Astrocyte (in vitro differentiated cells and primary cell): Measurements from ENCODE around the gene POLR2E. TPM values are rescaled to one million over a fixed set of nuclear protein-coding genes. Genes with fewer than 3 reads are reported as not detected.

Source experiments
- DNase-seq: peaks from one replicate; pipeline ENCODE4 v3.0.0-alpha.2; 2010; ENCODE audit warnings: low read depth
- FAIRE-seq: peaks from 2 replicates; lab custom pipeline; 2011; peaks lifted over from hg19 to GRCh38; lab: Jason Lieb, UNC
- H2AFZ ChIP-seq: 2 replicates; pipeline ENCODE4 v1.6.0; 2012; ENCODE audit warnings: low read depth, low read length, inconsistent platforms
- H3K27ac ChIP-seq: 2 replicates; pipeline ENCODE4 v1.5.1; 2011; ENCODE audit warnings: low read depth, low read length, inconsistent platforms
- H3K27me3 ChIP-seq: 2 replicates; pipeline ENCODE4 v1.6.0; 2011; ENCODE audit warnings: low read length, inconsistent platforms; ENCODE audit not compliant: insufficient read depth
- H3K36me3 ChIP-seq: 2 replicates; pipeline ENCODE4 v1.5.1; 2011; ENCODE audit warnings: low read length, inconsistent platforms; ENCODE audit not compliant: insufficient read depth
- H3K4me1 ChIP-seq: 2 replicates; pipeline ENCODE4 v1.5.1; 2011; ENCODE audit warnings: low read length, inconsistent platforms; ENCODE audit not compliant: insufficient read depth
- H3K4me2 ChIP-seq: 2 replicates; pipeline ENCODE4 v1.6.0; 2012; ENCODE audit warnings: low read length, inconsistent platforms
- H3K4me3 ChIP-seq: 2 replicates; pipeline ENCODE4 v1.5.1; 2011; ENCODE audit warnings: low read depth, mild to moderate bottlenecking, low read length, inconsistent platforms; ENCODE audit not compliant: insufficient read depth
- H3K79me2 ChIP-seq: 2 replicates; pipeline ENCODE4 v1.6.0; 2012; ENCODE audit warnings: mild to moderate bottlenecking, low read length, inconsistent platforms; ENCODE audit not compliant: insufficient read depth
- H3K9ac ChIP-seq: 2 replicates; pipeline ENCODE4 v1.6.0; 2012; ENCODE audit warnings: mild to moderate bottlenecking, low read length, inconsistent platforms
- H3K9me3 ChIP-seq: 2 replicates; pipeline ENCODE4 v1.5.1; 2012; ENCODE audit warnings: low read depth, mild to moderate bottlenecking, low read length, inconsistent platforms; ENCODE audit not compliant: insufficient read depth
- H4K20me1 ChIP-seq: 2 replicates; pipeline ENCODE4 v1.6.0; 2012; ENCODE audit warnings: low read length, inconsistent platforms; ENCODE audit not compliant: insufficient read depth
- H3K27ac Mint-ChIP-seq: one replicate; pipeline ENCODE4 v1.8.0; 2021; ENCODE audit warnings: mild to moderate bottlenecking, mixed read lengths; ENCODE audit not compliant: unreplicated experiment
- H3K27me3 Mint-ChIP-seq: one replicate; pipeline ENCODE4 v1.8.0; 2021; ENCODE audit warnings: low read depth, mixed read lengths; ENCODE audit not compliant: unreplicated experiment
- H3K36me3 Mint-ChIP-seq: one replicate; pipeline ENCODE4 v1.8.0; 2021; ENCODE audit warnings: low read depth, mixed read lengths; ENCODE audit not compliant: unreplicated experiment
- H3K4me1 Mint-ChIP-seq: one replicate; pipeline ENCODE4 v1.8.0; 2021; ENCODE audit warnings: low read depth, mixed read lengths; ENCODE audit not compliant: unreplicated experiment
- H3K4me3 Mint-ChIP-seq: one replicate; pipeline ENCODE4 v1.8.0; 2021; ENCODE audit warnings: mild to moderate bottlenecking, moderate library complexity, mixed read lengths; ENCODE audit not compliant: unreplicated experiment
- H3K9me3 Mint-ChIP-seq: one replicate; pipeline ENCODE4 v1.8.0; 2021; ENCODE audit warnings: mild to moderate bottlenecking, mixed read lengths; ENCODE audit not compliant: unreplicated experiment
- CTCF ChIP-seq: IDR thresholded peaks from 2 replicates; pipeline ENCODE4 v1.5.1; 2011; ENCODE audit warnings: low read depth, mild to moderate bottlenecking, inconsistent platforms, low read length, moderate library complexity; ENCODE audit not compliant: insufficient read depth
- EZH2 ChIP-seq: IDR thresholded peaks from 2 replicates; pipeline ENCODE4 v1.6.1; 2012; ENCODE audit warnings: mild to moderate bottlenecking, low read length, inconsistent platforms; ENCODE audit not compliant: insufficient read depth
- total RNA-seq: library from RNA; stranded (reverse); gene quantifications from 2 replicates; pipeline ENCODE4 v1.2.1, GENCODE V29; 2021

POLR2E gene
- total RNA-seq, 1 donor from 2014 or later = 207 TPM

- Mint-ChIP-seq H3K27me3 (no peaks in the 10 kb centered on the region), H3K4me1 (peaks cover 21% of the 10 kb centered on the region), H3K36me3 (peaks cover 17% of the 10 kb centered on the region), H3K9me3 (no peaks in the 10 kb centered on the region), H3K27ac (peak overlapping the region; percentile 66), H3K4me3 (peak overlapping the region; percentile 82)
- no peak overlapping the region for H3K27ac ChIP-seq
- peak overlapping the region; percentile 87 for H3K4me2 ChIP-seq
- peaks cover 33% of the 10 kb centered on the region for H3K4me1 ChIP-seq
- peak; percentile 59 for FAIRE-seq
- H4K20me1 ChIP-seq = peaks cover 42% of the 10 kb centered on the region
- H2AFZ ChIP-seq = no peak overlapping the region
- H3K36me3 ChIP-seq = peaks cover 17% of the 10 kb centered on the region
- H3K79me2 ChIP-seq = peaks cover 4% of the 10 kb centered on the region
- H3K27me3 ChIP-seq = no peaks in the 10 kb centered on the region
- TF ChIP-seq CTCF (no peak), EZH2 (no peak)
- peak overlapping the region; percentile 36 for H3K9ac ChIP-seq
- H3K9me3 ChIP-seq = no peaks in the 10 kb centered on the region
- H3K4me3 ChIP-seq = peak overlapping the region; percentile 42
- DNase-seq = peak; percentile 95
These were observed 54.5 kb downstream of the POLR2E start for GRCh38 chr19:1040476-1041271.

- H3K4me3 ChIP-seq = peak within 1 kb of the TSS; percentile 42
- DNase-seq (peak; percentile 93), FAIRE-seq (no peak)
- H3K4me1 Mint-ChIP-seq = peaks cover 21% of the 10 kb centered on the region
- H3K79me2 ChIP-seq = peaks cover 9% of the 10 kb centered on the region
- no peaks in the 10 kb centered on the region for H3K27me3 ChIP-seq
- H3K4me2 ChIP-seq = peak within 1 kb of the TSS; percentile 87
- no peak within 1 kb of the TSS for H2AFZ ChIP-seq
- H3K27me3 Mint-ChIP-seq = no peaks in the 10 kb centered on the region
- peaks cover 33% of the 10 kb centered on the region for H3K4me1 ChIP-seq
- peaks cover 50% of the 10 kb centered on the region for H4K20me1 ChIP-seq
- H3K27ac Mint-ChIP-seq = peak within 1 kb of the TSS; percentile 83
- no peaks in the 10 kb centered on the region for H3K9me3 Mint-ChIP-seq
- H3K9ac ChIP-seq = peak within 1 kb of the TSS; percentile 36
- no peaks in the 10 kb centered on the region for H3K9me3 ChIP-seq
- H3K4me3 Mint-ChIP-seq = peak within 1 kb of the TSS; percentile 82
- H3K36me3 Mint-ChIP-seq = peaks cover 20% of the 10 kb centered on the region
- TF ChIP-seq CTCF = no peak
- TF ChIP-seq EZH2 = no peak
- peaks cover 17% of the 10 kb centered on the region for H3K36me3 ChIP-seq
- no peak within 1 kb of the TSS for H3K27ac ChIP-seq
These were observed 55.3 kb downstream of the POLR2E start, which contains the start of gene ABCA7 for GRCh38 chr19:1039646-1040475. Gene ABCA7, plus strand, starts transcription at chr19:1040107. Its CDS starts 1,255 bp downstream, at chr19:1041362.
